ENCODE data around the gene CSMD2. TPM values are rescaled to one million over a fixed set of nuclear protein-coding genes. Genes with fewer than 3 reads are reported as not detected.

The CSMD2 gene
- total RNA-seq, 1 experiment from 2014 or later: 0.22 TPM

- DNase-seq (ENCODE audit: low read depth, low spot score) (no peak), ATAC-seq (no peak)
- Histone ChIP-seq H3K4me2 (ENCODE audit: low read length) (no peak overlapping the region), H4K20me1 (ENCODE audit: insufficient read depth) (no peaks in the 10 kb centered on the region), H3K4me3 (replicated peaks in 1 of 2; ENCODE audit: low read depth in 1 of 2, low read length in 2 of 2) (no peak overlapping the region), H3K9me3 (ENCODE audit: control insufficient read depth in 1 of 2, insufficient read depth in 1 of 2, low read depth in 1 of 2, low read length in 2 of 2) (no peaks in the 10 kb centered on the region), H3K36me3 (ENCODE audit: control insufficient read depth in 1 of 2, insufficient read depth in 2 of 2, low read length in 2 of 2) (no peaks in the 10 kb centered on the region), H3K9ac (ENCODE audit: low read length) (no peak overlapping the region), H3K9me2 (ENCODE audit: insufficient read depth) (no peaks in the 10 kb centered on the region), H3K27me3 (ENCODE audit: insufficient read depth, low read length) (peaks cover 77% of the 10 kb centered on the region), H3K4me1 (ENCODE audit: control insufficient read depth in 1 of 2, insufficient read depth in 2 of 2, low read length in 2 of 2) (no peaks in the 10 kb centered on the region), H2AFZ (ENCODE audit: low read depth, low read length, poor library complexity, severe bottlenecking) (no peak overlapping the region), H3K27ac (ENCODE audit: low read depth, low read length) (no peak overlapping the region), H3K79me2 (ENCODE audit: insufficient read depth, low read length) (no peaks in the 10 kb centered on the region)
- CTCF ChIA-PET: no interaction called here
- intact Hi-C loops (cut with micrococcal nuclease): no loop called here
- RAD21 ChIA-PET (ENCODE audit: low non-redundant PET in 1 of 2, low total read pairs in 2 of 2, uncharacterized antibody in 2 of 2, unreplicated experiment in 2 of 2): no interaction called here
- POLR2A ChIA-PET: no interaction called here
- no TSS peak for BruUV-seq (replicated peaks)
- TF ChIP-seq SIN3A (IDR thresholded peaks at IDR 0.05; ENCODE audit: low read depth) (no peak), ATF3 (IDR thresholded peaks at IDR 0.05) (no peak), EZH2 (IDR thresholded peaks at IDR 0.05) (0 out of 2 replicates have a peak, but pooled peaks have one; percentile 27), POLR2AphosphoS5 (IDR thresholded peaks at IDR 0.05; ENCODE audit: low read depth, low read length) (no peak), RAD21 (IDR thresholded peaks at IDR 0.05; ENCODE audit: low read depth) (no peak)
These were observed 472.5 kb downstream of the CSMD2 start for GRCh38 chr1:33692206-33693188.

GRCh38 chr1:33687000-33687399, 478.0 kb downstream of the CSMD2 start:
- H3K9me2 ChIP-seq (ENCODE audit: insufficient read depth): no peaks in the 10 kb centered on the region
- peaks cover 87% of the 10 kb centered on the region for H3K27me3 ChIP-seq (ENCODE audit: insufficient read depth, low read length)
- H3K9me3 ChIP-seq (ENCODE audit: control insufficient read depth in 1 of 2, insufficient read depth in 1 of 2, low read depth in 1 of 2, low read length in 2 of 2): no peaks in the 10 kb centered on the region
- no peak for TF ChIP-seq EZH2phosphoT487 (IDR thresholded peaks at IDR 0.05; ENCODE audit: borderline replicate concordance)
- no peak for TF ChIP-seq ATF3 (IDR thresholded peaks at IDR 0.05)
- no peak for TF ChIP-seq YY1 (IDR thresholded peaks at IDR 0.05; ENCODE audit: extremely low read depth, insufficient replicate concordance, low read depth, low read length)
- CTCF ChIA-PET: no interaction called here
- H3K36me3 ChIP-seq (ENCODE audit: control insufficient read depth in 1 of 2, insufficient read depth in 2 of 2, low read length in 2 of 2): no peaks in the 10 kb centered on the region
- H3K4me3 ChIP-seq (replicated peaks in 1 of 2; ENCODE audit: low read depth in 1 of 2, low read length in 2 of 2): no peak overlapping the region
- no peaks in the 10 kb centered on the region for H4K20me1 ChIP-seq (ENCODE audit: insufficient read depth)
- H3K27ac ChIP-seq (ENCODE audit: low read depth, low read length): no peak overlapping the region
- RAD21 ChIA-PET (ENCODE audit: low non-redundant PET in 1 of 2, low total read pairs in 2 of 2, uncharacterized antibody in 2 of 2, unreplicated experiment in 2 of 2): no interaction called here
- POLR2A ChIA-PET: no interaction called here
- no peak overlapping the region for H3K4me2 ChIP-seq (ENCODE audit: low read length)
- intact Hi-C loops (cut with micrococcal nuclease): no loop called here
- no peak overlapping the region for H3K9ac ChIP-seq (ENCODE audit: low read length)
- no peaks in the 10 kb centered on the region for H3K79me2 ChIP-seq (ENCODE audit: insufficient read depth, low read length)
- no peaks in the 10 kb centered on the region for H3K4me1 ChIP-seq (ENCODE audit: control insufficient read depth in 1 of 2, insufficient read depth in 2 of 2, low read length in 2 of 2)
- no peak for ATAC-seq
- no TSS peak for BruUV-seq (replicated peaks)
- H2AFZ ChIP-seq (ENCODE audit: low read depth, low read length, poor library complexity, severe bottlenecking): no peak overlapping the region
- no peak for DNase-seq (ENCODE audit: low read depth, low spot score)
